ENCODE data around the gene ERBB4.

DNA sequence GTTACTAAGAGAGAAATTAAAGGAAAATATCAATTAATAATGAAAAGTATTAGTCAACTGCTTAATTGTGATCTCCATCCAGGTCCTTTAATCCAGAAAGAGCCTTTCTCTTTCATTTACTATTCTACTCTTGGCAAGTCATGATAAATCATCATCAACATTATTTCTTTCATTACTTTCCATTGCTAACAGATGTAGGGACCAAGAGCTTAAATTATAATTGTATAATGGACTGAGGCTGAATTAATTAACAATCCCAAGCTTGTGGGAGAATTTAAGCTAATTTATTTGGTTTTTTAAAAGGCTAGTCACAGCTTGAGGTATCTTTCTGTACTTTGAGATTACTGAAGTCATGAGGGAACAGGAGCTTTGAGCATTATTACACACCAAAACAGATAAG, 223.9 kb downstream of the ERBB4 start:
- TF ChIP-seq, protein P1, sequence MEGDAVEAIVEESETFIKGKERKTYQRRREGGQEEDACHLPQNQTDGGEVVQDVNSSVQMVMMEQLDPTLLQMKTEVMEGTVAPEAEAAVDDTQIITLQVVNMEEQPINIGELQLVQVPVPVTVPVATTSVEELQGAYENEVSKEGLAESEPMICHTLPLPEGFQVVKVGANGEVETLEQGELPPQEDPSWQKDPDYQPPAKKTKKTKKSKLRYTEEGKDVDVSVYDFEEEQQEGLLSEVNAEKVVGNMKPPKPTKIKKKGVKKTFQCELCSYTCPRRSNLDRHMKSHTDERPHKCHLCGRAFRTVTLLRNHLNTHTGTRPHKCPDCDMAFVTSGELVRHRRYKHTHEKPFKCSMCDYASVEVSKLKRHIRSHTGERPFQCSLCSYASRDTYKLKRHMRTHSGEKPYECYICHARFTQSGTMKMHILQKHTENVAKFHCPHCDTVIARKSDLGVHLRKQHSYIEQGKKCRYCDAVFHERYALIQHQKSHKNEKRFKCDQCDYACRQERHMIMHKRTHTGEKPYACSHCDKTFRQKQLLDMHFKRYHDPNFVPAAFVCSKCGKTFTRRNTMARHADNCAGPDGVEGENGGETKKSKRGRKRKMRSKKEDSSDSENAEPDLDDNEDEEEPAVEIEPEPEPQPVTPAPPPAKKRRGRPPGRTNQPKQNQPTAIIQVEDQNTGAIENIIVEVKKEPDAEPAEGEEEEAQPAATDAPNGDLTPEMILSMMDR (IDR thresholded peaks at IDR 0.05; ENCODE audit: low read depth, low read length, poor library complexity, severe bottlenecking), result no peak
- no peak for TF ChIP-seq EZH2phosphoT487 (IDR thresholded peaks at IDR 0.05; ENCODE audit: borderline replicate concordance, low read length)

Data from DOHH2 (cell line).